NCI-H1417 treated with DMSO at 0.1 percent for 48 hours (cell line): Measurements from ENCODE around the gene SYNPO2.
"Not testable (repeated sequence)": the region's sequence is repeated elsewhere in the genome, so short reads cannot be mapped to it uniquely, and the experiment has no call there.

ENCODE experiments used
- DNase-seq: peaks from one replicate; lab custom pipeline; 2025; lab: John Stamatoyannopoulos, UW

The SYNPO2 gene, protein sequence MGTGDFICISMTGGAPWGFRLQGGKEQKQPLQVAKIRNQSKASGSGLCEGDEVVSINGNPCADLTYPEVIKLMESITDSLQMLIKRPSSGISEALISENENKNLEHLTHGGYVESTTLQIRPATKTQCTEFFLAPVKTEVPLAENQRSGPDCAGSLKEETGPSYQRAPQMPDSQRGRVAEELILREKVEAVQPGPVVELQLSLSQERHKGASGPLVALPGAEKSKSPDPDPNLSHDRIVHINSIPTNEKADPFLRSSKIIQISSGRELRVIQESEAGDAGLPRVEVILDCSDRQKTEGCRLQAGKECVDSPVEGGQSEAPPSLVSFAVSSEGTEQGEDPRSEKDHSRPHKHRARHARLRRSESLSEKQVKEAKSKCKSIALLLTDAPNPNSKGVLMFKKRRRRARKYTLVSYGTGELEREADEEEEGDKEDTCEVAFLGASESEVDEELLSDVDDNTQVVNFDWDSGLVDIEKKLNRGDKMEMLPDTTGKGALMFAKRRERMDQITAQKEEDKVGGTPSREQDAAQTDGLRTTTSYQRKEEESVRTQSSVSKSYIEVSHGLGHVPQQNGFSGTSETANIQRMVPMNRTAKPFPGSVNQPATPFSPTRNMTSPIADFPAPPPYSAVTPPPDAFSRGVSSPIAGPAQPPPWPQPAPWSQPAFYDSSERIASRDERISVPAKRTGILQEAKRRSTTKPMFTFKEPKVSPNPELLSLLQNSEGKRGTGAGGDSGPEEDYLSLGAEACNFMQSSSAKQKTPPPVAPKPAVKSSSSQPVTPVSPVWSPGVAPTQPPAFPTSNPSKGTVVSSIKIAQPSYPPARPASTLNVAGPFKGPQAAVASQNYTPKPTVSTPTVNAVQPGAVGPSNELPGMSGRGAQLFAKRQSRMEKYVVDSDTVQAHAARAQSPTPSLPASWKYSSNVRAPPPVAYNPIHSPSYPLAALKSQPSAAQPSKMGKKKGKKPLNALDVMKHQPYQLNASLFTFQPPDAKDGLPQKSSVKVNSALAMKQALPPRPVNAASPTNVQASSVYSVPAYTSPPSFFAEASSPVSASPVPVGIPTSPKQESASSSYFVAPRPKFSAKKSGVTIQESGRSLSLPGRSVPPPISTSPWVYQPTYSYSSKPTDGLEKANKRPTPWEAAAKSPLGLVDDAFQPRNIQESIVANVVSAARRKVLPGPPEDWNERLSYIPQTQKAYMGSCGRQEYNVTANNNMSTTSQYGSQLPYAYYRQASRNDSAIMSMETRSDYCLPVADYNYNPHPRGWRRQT

DNA sequence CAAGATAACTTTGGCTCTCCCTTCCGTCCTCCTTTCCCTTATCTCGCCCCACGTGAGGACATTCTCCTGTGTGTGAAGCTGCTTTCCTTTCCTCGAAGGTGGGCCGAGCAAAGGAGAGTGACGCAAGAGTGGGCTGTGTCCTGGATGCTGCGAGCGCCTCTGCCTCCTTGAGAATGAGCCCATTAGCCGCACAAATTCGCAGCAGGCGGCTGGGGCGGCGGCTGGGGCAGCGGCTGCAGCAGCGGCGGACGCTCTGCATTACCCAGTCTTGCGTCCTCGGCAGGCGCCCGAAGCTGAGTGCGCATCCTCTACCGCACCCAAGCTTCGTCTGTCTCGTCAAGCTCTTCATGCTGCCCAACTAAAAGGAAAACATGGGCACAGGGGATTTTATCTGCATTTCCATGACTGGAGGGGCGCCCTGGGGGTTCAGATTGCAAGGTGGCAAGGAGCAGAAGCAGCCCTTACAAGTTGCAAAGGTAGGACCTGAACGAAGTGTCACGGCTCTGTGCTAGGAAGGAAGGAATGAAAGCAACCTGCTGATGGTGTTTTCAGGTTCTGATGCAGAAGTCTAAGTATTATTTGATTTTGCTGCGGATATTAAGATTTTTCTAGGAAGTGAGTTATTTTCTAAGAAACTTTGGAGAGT is at the start of gene SYNPO2:
SYNPO2 (plus strand) TSS at position 189 of the 646 bp plus-strand sequence; CDS start at position 372, 183 bp downstream.
- DNase-seq, result peak; percentile 35

DNA sequence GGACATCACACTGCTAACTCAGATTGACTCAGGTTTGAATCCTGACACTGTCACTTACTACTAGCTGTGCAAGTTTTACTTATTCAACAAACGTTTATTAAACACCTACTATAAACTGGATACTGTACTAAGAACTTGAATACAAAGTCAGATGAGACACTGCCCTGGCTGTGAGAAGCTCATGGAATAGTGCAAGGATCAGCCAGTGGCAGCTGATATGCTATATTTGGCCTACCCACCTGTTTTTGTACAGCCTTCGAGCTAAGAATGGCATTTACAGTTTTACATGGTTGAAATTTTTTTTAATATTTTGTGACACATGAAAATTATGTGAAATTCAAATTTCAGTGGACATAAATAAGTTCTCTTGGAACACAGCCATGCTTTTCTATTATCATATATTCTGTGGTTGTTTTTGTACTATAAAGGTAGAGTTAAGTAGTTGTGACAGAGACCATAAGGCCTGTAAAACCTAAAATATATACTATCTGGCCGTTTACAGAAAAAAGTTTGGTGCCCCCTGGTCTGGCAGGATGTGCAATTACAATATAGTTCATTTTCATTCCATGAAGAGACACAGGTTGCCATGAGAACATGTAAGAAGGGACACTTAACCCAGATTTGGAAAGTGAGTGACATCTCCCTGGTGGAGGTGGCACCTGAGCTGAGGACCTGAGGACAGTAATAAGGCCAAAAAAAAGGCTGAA is 49.3 kb upstream of the SYNPO2 start:
- DNase-seq, result no peak

DNA sequence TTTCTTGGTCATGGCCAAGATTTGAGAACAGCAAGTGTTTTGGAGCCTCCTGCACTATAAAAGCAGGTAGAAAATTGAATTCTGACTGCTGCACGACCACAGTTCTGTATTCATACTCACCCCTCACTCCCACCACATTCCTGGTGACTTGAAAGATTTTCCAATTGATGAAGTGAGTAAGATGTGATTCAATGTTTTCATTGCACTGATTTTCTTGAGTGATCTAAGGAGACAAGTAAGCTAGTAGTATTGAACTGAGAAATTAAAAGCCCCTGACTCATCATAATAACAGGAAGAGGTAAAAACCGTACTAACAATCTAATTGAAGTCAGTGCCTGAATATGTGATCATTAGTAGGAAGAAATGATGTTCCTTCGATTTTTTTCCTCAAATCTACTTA is 46.6 kb upstream of the SYNPO2 start:
- no peak for DNase-seq

DNA sequence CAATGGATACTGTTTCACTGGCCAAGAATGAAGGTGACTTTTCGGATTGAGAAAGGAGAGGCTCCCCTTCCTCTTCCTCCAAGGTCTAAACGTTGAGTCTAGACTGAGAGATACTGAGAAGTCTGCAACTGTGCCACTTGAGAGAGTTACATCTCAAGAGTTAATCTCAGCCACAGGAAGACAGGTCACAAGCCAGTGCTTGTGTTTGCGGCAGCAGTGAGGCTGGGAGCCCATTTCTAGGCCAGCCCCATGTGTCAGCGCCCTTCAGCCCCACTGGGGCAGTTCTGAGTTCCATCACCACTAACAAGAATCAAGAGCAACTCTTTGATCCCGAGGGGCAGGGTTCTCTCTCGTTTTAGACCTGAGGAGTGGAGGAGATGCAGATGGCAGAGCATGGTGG is 45.4 kb upstream of the SYNPO2 start:
- DNase-seq, result no peak

DNA sequence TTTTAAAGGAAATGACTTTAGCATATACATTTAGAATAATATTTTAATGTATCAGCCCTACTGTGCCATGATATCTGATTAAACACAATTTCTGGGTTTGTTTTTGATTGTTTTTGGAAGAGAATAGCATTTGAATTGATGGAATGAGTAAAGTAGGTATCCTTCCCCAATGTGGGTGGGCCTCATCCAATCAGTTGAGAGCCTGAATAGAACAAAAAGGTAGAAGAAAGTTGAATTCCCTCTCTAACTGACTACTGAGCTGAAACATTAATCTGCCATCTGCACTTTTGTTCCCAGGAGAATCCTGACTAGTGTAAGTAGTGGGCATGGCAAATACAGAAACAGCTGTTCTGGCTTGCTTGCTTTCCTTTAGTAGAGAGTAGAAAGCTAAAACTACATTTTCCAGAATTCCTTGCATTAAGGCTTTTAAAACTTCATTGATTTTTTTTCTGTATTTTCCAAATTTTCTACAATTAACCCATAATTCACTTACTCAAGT is 43.1 kb upstream of the SYNPO2 start:
- DNase-seq, result no peak

DNA sequence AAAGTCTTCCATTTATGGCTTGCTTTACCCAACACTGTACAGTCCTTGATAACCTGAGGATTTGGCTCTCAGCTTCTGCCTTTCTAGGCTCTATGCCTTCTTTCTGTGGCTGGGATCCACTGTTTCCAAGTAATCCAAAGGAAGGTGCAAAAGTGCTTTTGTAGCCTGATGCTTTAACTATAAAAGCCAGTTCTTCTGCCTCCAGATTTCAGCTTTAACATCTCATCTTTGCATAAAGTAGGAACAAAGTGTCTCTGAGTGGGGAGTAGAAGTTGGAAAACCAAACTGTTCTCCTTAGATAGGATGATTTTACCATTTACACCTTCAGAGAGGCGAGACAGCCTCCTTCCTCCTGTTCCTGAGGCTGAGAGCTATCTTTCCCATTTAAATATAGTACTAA is 41.7 kb upstream of the SYNPO2 start:
- DNase-seq, result no peak

DNA sequence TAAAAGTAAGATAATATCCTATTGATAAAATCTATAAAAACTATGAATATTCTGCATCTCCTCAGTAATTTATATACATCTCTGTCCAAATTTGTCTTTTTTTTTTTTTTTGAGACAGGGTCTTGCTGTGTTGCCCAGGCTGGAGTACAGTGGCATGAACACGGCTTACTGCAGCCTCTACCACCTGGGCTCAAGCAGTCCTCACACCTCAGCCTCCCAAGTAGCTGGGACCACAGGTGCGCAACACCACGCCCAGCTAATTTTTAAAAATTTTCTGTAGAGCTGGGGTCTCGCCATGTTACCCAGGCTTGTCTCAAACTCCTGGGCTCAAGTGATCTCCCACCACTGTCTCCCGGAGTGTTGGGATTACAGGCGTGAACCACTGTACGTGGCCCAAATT is 40.4 kb upstream of the SYNPO2 start:
- DNase-seq, result no peak

DNA sequence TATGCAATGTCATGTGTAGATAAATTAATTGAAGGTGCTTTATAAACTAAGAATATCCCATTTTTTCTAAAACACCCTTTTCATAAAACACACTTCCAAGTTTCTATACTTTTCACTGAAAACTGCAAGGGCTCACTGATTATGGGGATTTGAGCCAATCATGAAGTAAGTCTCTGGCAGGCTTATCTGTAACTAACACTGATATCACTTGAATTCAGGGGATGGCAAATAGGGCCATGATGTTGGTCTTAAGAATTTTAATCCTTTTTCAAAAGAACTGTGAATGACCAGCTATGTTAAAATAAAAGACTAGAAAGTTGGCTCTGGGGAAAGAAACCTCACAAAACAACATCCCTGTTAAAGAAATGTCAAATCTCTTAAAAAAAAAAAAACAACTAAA is 39.8 kb upstream of the SYNPO2 start:
- no peak for DNase-seq

DNA sequence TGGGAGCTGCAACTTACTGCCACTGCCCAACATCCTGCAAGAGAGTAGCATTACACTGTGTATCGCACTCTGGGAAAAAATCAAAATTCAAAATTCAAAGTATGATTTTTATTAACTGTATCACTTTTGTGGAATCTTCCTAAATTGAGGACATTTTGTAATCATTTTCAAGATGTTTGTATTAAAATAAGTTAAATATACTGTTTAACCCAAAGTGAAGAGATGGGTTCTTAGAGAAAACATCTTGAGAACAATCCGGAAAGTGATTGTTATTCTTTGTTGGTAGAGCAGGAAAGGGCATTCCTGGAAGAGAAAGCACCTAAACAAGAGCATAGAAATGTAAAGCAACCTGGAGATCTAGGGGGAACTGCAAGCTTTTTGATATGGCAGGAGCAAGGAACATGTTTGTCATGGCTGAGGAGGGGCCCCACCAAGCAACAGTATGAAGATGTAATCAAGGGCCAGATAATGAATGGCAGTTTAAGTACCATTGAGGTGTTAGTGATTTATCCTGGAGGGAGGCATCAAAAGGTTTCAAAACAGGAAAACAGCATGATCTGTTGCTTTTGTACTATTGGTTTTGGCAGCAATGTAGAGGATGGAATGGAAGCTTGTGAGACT is 38.7 kb upstream of the SYNPO2 start:
- DNase-seq, result no peak

DNA sequence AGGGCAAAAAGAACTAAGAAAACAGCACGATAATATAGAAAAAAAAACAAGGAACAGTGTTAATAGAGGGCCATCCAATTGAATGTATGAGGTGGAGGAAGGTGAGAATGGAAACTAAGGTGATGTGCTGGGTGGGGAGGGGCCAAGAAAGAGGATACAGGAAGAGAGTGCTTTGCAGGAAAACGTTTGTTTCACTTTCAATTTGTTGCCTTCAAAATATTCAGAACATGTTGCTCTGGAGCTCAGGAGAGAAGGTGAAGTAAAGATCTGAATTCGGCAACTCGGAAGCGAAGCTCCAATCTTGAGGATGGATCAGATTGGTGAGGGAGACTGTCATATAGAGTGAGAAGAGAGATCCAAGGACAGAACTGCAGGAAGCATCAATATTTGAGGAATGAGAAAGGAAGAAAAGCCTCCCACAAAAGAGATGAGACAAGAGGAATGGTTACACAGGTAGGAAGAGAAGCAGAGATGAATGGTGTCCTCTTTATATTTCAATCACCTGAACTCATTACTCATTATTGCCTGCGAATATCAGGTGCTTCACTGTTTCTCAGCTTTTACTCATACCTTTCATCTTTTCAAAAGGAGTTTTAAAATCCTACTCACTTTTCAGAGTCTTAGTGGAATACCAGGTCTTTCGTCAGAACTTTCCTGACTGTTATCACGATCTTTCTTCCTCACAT is 38.0 kb upstream of the SYNPO2 start:
- no peak for DNase-seq

DNA sequence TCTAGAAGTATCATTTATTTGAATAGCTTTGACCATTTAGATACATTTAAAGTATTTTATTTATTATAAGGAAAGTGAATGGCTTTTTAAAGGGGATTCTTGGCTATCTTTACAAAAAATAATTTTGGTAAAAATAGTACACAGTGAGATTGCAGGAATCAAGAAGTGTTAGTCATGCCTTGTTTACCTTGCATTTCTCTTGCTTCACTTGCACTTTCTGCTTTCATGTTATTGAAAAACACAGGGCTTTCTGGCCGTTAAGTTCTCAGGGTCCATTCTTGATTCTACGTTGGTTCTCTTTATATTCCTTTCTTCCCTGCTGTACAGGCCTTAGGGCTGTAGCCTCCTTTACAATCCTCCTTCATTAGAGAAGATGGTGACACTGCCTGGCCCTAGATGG is 30.9 kb upstream of the SYNPO2 start:
- DNase-seq, result no peak

DNA sequence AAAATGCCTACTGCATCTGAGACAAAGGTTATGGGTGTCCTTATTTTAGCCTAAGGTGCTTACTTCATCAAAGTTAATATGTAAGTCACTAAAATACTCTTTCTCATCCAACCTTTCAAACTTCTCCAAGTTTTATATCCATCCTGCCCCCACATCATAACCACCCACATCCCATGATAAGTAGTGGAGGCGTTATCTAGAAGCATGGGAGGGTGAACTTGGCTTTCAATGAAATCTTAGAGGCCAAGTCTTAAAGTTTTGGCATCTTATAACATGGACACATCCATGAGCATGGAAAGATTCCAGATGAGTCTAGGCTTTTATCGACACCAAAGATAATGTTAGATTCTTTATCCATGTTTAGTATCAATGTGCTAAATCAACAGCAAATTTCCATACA is 29.9 kb upstream of the SYNPO2 start:
- no peak for DNase-seq

DNA sequence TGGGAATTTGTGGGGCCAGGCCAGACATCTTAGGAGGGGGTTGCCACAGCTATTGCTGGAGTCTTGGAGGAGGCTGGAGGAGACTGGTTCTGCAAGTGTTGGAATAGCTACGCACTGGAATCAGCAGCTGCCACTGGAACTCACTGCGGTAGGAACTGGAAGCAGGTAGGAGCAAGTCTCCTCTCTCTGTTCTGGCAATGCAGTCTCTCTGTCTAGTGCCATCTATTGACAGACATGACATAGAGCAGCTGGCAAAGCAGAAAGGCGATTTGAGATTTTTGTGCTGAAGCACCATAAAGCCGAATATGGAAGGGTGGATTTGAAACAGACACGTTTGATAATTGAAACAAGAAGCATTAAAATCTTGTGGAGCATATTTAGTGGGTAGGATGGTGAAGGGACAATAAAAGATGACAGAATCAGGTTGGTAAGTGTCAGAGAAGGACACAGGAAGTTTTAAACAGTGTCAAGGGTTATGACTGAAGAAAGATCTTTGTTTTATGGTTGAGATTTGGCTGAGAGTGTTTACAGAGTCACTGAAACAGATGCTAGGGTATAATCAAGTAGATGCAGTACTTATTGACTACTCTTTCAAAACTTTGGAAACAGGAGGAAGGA is 23.5 kb upstream of the SYNPO2 start:
- DNase-seq, result peak; percentile 72

DNA sequence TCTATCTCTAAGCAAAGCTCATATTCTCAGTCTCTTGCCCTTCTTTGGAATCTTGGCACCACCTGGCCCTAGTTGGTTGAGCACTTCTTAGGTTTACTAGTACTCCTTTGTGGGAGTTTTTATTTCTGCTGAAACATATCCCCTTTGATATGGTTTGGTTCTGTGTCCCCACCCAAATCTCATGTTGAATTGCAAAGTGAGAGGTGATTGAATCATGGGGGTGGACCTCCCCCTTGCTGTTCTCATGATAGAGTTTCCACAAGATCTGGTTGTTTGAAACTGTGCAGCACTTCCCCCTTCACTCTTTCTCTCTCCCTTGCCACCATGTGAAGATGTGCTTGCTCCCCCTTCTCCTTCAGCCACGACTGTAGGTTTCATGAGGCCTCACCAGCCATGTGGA is 22.2 kb upstream of the SYNPO2 start:
- no peak for DNase-seq

DNA sequence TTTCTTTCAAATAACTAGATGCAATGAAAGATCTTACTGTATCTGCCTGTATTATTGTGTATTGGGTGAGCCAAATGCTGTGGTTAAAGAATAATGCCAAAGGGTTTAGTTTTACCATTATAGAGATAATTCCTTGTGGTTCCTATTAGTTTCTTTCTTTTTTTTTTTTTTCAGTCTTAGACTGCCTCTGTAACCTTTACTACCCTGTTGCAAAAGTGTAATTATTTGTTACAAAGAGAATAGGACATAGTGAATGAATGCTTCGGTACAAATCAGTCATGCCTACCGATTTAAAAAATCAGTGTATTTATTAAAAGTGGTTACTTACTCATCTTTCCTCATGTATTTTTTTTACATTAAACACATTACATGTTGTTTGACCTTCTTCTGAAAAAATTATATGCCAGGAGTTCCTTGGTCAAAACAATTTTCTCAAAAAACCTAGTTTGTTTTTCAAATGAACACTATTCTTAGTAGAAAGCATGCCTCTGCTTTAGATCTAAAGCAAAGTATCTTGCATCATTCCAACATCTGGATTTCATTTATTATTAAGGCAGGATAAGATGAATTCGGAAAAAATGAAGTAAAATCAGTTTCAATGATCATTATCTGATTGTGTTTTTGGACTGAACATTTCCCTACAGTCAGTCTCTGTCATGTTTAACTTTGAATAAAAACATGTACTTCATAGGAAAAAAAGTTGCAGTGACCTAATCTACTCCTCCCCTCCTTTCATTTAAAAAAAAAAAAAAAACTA is 21.2 kb upstream of the SYNPO2 start:
- no peak for DNase-seq

DNA sequence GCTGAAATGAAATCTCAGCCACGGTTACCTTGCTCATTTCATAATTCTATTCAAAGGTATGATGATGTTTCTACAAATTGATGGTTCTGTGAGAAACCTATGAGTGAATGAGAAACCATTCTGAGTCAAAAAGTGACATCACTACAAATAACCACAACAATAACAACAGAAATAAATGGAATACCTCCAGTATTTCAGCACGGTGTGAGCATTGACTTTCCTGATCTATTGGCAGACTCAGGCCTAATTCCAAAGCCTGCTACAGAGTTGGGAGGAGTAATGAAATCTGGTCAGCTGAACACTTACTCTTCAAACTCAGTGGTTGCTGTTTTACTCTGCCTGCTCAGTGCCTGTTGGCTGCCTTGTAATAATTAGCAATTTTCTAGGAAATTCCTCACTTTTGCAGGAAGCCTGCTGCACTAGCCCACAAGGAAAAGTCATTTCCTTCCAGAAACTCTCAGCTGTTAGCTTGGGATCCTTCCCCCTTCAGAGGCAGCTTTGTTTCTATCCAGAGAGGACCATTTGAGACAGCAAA is 18.8 kb upstream of the SYNPO2 start:
- no peak for DNase-seq

DNA sequence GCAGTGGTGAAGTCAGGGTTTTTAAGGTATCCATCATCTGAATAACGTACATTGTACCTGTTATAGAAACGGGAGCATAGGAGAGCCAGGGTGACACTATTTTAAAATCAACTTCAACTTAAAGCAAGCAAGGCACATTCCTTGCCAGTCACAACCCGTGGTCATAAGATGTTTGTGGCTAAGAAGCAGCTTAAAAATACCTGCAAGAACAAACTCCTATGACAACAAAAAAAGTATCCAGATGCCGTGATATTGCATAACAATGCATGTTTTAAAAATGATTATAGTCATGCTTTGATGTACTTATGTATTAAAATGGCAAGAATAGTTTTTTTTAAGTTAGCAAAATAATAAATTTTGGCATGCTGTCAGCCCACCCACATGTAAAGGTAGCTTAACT is 16.5 kb upstream of the SYNPO2 start:
- no peak for DNase-seq

DNA sequence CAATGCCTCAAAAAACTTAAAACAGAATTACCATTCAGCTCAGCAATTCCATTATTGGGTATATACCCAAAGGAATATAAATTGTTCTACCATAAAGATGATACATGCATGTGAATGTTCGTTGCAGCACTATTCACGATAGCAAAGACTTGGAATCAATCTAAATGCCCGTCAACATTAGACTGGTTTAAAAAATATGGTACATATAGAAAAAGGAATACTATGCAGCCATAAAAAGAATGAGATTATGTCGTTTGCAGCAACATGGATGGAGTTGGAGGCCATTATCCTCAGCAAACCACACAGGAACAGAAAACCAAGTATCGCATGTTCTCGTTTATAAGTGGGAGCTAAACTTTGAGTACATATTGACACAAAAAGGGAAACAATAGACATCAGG is 10.9 kb upstream of the SYNPO2 start:
- DNase-seq, result no peak

DNA sequence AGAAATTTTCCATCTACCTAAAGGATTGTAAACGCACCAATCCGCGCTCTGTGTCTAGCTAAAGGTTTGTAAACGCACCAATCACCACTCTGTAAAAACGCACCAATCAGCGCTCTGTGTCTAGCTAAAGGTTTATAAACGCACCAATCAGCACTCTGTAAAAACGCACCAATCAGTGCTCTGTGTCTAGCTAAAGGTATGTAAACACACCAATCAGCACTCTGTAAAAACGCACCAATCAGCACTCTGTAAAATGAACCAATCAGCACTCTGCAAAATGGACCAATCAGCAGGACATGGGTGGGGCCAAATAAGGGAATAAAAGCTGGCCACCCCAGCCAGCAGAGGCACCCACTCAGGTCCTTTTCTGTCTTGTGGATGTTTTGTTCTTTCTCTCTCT is 10.1 kb upstream of the SYNPO2 start:
- not testable (repeated sequence) for DNase-seq
